ENCODE data around the gene FGGY.
A peak's percentile ranks its signal among the peaks of the same experiment; 100 is the strongest.

Gene FGGY

DNA sequence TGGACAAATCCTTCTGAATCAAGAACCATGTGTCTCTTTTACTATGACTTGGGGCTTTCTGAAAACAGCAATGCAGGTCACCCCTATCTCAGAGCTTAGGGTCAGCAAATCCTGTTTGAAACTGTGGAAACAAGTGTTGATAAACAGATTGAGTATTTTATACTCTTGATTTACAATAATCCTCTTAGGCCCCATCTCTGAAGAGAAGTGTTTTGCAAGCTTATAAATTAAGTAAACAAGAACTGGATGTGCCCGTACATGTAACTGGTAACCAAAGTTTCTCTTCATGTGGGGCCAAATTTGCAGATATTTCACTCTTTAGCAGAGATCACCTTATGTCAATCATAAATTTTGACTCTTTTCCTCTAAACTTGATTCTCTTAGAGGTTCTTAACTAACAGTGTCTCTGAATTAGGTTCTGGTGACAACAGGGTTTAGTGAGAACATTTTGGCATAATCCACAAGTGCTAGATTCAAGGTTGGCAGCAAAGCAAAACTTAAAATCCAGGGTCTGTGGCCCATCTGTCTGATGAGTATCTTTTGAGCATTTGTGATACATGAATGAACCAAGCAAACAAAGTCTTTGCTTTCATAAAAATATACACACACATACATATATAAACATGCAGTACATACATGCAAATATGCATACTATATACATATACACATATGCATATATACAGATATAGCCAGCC is 334.8 kb downstream of the FGGY start:
- TF ChIP-seq, protein P1, sequence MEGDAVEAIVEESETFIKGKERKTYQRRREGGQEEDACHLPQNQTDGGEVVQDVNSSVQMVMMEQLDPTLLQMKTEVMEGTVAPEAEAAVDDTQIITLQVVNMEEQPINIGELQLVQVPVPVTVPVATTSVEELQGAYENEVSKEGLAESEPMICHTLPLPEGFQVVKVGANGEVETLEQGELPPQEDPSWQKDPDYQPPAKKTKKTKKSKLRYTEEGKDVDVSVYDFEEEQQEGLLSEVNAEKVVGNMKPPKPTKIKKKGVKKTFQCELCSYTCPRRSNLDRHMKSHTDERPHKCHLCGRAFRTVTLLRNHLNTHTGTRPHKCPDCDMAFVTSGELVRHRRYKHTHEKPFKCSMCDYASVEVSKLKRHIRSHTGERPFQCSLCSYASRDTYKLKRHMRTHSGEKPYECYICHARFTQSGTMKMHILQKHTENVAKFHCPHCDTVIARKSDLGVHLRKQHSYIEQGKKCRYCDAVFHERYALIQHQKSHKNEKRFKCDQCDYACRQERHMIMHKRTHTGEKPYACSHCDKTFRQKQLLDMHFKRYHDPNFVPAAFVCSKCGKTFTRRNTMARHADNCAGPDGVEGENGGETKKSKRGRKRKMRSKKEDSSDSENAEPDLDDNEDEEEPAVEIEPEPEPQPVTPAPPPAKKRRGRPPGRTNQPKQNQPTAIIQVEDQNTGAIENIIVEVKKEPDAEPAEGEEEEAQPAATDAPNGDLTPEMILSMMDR (IDR thresholded peaks at IDR 0.05; ENCODE audit: low read length, missing control alignments): no peak
- no peak for DNase-seq (ENCODE audit: low read depth)
- no peak overlapping the region for H3K4me3 ChIP-seq (replicated peaks; ENCODE audit: low read depth, low read length)

GRCh38 chr1:59635097-59635496 is 338.2 kb downstream of the FGGY start:
- no peak overlapping the region for H3K4me3 ChIP-seq (replicated peaks; ENCODE audit: low read depth, low read length)
- no peak for DNase-seq (ENCODE audit: low read depth)
- TF ChIP-seq, protein P1 (IDR thresholded peaks at IDR 0.05; ENCODE audit: low read length, missing control alignments): no peak

GRCh38 chr1:59638231-59638711 is 341.4 kb downstream of the FGGY start:
- peak; percentile 66 for DNase-seq (ENCODE audit: low read depth)
- TF ChIP-seq, protein P1 (IDR thresholded peaks at IDR 0.05; ENCODE audit: low read length, missing control alignments): peak; percentile 21
- no peak overlapping the region for H3K4me3 ChIP-seq (replicated peaks; ENCODE audit: low read depth, low read length)

DNA sequence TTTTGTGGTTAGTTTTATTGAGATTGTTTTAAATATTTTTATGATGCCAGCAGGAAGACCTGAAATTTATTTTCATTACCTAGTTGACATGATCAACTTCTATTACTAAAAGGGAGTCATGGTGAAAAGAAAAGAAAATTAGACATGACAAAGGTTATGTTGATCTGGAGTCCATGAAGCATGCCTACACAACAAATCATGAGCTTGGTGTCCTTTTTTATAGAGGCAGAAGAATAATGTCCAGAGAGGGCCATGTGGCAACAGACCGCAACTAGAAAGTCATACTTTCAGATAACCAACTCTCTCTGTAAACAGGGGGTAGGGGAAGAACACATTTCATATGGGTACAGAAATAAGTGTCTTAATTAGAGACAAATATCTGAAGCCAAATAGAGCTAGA is 342.4 kb downstream of the FGGY start:
- TF ChIP-seq, protein P1 (IDR thresholded peaks at IDR 0.05; ENCODE audit: low read length, missing control alignments): no peak
- no peak for DNase-seq (ENCODE audit: low read depth)
- no peak overlapping the region for H3K4me3 ChIP-seq (replicated peaks; ENCODE audit: low read depth, low read length)

DNA sequence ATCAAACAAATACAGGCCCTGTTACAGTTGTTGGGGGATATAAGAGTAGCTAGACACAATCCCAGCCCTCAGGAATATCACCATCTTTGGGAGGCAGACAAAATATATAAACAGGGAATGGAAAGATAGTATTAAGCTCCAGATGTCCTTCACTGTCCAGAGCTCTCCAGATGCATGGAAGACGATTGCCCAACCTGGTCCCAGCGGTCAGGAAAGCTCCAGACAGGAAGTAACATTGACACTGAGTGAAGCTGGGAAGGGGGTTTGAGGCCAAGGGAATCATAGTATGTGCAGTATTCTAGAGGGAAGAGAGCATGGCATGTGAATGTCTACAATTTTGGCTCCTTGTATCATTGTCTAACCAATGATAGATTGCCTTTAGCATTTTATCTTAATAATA is 344.0 kb downstream of the FGGY start:
- TF ChIP-seq, protein P1 (IDR thresholded peaks at IDR 0.05; ENCODE audit: low read length, missing control alignments): no peak
- peak; percentile 22 for DNase-seq (ENCODE audit: low read depth)

DNA sequence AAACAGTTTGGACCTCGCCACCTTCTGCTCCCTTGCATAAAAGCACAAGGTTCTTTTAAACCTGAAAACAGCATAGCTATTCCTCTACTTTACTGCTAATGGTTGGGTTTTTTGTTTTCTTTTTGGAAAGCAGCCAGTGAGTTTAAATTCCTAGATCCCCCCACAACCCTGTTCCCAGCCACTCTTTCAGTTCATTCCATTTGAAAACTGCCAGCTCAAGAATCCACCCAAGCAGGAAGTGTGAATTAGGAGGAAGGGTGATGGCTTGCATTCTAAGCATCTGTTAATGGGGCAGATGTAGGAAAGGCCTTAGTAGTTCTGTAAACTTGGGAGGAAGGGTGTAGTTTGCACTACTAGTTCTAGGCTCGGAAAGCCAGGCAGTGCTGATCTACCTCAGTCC is 344.9 kb downstream of the FGGY start:
- TF ChIP-seq, protein P1 (IDR thresholded peaks at IDR 0.05; ENCODE audit: low read length, missing control alignments): no peak
- no peak overlapping the region for H3K4me3 ChIP-seq (replicated peaks; ENCODE audit: low read depth, low read length)
- DNase-seq (ENCODE audit: low read depth): peak; percentile 9

More for the DNA sequence above, 344.0 kb downstream of the FGGY start:
- no peak overlapping the region for H3K4me3 ChIP-seq (replicated peaks; ENCODE audit: low read depth, low read length)

DNA sequence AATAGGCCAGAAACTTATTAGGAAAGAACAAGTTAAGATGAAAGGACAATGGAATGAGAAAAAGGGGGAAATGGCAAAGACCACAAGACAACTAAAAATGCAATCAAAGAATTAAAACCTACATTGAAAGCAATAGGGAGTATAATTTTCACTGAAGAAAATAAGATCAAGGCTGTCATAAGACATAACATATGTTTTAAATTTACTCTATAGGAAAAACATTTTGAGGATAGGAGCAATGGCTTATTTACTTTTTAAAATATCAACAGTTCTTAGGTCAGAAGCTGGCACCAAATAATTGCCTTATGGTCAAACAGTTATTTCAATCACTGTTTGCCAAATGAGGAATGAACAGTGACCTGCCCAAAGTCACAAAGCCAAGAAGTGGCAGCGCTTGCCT is 346.6 kb downstream of the FGGY start:
- TF ChIP-seq, protein P1 (IDR thresholded peaks at IDR 0.05; ENCODE audit: low read length, missing control alignments): no peak
- no peak overlapping the region for H3K4me3 ChIP-seq (replicated peaks; ENCODE audit: low read depth, low read length)
- DNase-seq (ENCODE audit: low read depth): no peak
